OCI-LY1 (cell line): ENCODE measurements around the gene FNBP1.

Source experiments
- CTCF ChIP-seq: fragments of 200-600 bp; sonication (generic), shearing (Covaris generic); IDR thresholded peaks from 2 replicates; pipeline ENCODE4 v1.5.1; 2017; ENCODE audit warnings: mild to moderate bottlenecking, antibody characterized with exemption, low read length, moderate library complexity, mixed read lengths
- EZH2 ChIP-seq: fragments of 200-600 bp; sonication (generic), shearing (Covaris generic); IDR thresholded peaks from 2 replicates; pipeline ENCODE4 v1.8.0; 2017; ENCODE audit warnings: borderline replicate concordance, mixed run types, mild to moderate bottlenecking, antibody characterized with exemption, low read length, moderate library complexity, mixed read lengths

- no peak for TF ChIP-seq CTCF
- TF ChIP-seq EZH2, result no peak
Observed at GRCh38 chr9:130021123-130021522, 21.9 kb downstream of the FNBP1 start.
